GM12875 (cell line): Measurements from ENCODE around the gene ATP8B1.

Experiments used
- H3K4me3 ChIP-seq: one replicate; pipeline ENCODE4 v1.5.1; 2011; ENCODE audit warnings: low read depth, low read length, control low read depth
- TF ChIP-seq, protein P1 (sequence below): IDR thresholded peaks from 2 replicates; pipeline ENCODE4 v1.5.1; 2011; ENCODE audit warnings: low read depth, mild to moderate bottlenecking, control low read depth, inconsistent platforms, low read length, moderate library complexity, borderline replicate concordance; ENCODE audit not compliant: insufficient read depth

The ATP8B1 gene

DNA sequence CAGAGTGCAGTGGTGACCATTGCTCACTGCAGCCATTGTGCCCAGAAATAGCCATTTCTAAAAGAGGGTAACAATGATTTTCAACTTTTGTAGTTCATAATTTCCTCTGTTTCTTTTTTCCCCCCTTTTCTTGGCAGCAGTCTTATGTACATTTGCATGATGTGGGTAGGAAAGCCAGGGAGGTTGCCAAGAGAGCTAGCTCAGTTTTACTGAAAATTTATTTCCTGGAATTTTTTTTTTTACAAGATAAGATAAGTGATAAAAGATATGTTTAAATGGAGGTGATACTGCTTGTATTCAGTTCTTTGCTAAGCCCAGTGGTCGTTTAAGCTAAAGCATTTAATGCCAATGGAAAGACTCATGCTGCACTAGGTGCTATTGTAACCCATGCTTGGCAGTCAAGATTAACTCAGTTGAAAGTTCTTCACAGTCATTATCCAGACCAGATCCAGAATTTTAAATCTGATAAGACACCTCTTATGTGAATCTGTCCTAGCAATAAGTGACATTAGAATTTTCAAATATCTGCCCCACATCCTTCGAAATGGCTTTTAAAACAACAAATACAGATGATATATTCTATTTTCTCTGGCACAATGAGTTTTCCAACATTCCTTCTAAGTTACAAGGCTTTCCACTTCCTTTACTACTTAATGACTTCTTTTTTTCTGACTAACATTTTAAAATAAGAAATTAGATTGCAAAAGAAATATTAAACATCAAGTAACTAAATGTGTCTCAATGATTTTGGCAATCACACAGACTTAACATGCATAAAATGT lies 4.4 kb upstream of the ATP8B1 start:
- TF ChIP-seq, protein P1, sequence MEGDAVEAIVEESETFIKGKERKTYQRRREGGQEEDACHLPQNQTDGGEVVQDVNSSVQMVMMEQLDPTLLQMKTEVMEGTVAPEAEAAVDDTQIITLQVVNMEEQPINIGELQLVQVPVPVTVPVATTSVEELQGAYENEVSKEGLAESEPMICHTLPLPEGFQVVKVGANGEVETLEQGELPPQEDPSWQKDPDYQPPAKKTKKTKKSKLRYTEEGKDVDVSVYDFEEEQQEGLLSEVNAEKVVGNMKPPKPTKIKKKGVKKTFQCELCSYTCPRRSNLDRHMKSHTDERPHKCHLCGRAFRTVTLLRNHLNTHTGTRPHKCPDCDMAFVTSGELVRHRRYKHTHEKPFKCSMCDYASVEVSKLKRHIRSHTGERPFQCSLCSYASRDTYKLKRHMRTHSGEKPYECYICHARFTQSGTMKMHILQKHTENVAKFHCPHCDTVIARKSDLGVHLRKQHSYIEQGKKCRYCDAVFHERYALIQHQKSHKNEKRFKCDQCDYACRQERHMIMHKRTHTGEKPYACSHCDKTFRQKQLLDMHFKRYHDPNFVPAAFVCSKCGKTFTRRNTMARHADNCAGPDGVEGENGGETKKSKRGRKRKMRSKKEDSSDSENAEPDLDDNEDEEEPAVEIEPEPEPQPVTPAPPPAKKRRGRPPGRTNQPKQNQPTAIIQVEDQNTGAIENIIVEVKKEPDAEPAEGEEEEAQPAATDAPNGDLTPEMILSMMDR = no peak
- no peak overlapping the region for H3K4me3 ChIP-seq

DNA sequence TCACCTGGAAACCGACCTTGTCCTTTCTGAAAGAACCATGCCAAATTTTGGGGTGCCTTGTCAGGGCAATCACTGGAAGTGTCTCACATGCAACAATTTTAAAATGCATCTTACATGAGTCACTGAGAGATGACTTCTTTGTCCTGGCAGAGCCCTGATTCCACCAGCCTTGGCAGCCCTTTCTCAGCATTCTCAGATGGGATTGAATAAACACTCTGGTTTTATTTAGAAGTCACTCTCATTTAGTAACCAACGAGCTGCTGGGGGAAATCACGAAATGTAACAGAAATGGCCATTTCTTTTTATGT lies 3.8 kb upstream of the ATP8B1 start:
- H3K4me3 ChIP-seq = no peak overlapping the region
- TF ChIP-seq, protein P1 = no peak

DNA sequence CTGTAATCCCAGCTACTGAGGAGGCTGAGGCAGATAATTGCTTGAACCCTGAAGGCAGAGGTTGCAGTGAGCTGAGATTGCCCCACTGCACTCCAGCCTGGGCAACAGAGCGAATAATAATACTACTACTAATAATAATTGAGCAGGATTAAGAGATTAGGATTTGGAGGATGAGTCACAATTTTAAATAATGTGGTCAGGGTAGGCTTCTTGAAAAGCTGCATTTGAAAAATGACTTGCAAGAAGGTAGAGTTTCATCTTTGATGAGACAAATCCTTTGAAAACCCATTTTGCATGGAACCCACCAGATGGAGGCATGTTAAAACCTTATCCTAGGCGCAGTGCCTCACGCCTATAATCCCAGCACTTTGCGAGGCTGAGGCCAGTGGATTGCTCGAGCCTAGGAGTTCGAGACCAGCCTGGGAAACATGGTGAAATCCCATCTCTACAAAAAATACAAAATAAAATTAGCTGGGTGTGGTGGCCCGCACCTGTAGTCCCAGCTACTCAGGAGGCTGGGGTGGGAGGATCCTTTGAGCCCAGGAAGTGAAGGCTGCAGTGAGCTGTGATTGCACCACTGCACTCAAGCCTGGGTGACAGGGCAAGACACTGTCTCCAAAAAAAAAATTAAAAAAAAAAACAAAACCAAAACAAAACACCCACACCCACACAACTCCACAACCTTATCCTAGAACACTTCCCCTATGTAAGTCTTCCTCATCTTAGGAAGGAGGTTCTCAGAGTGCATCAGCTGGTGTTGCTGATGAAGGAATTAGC lies 3.3 kb upstream of the ATP8B1 start:
- H3K4me3 ChIP-seq = no peak overlapping the region

DNA sequence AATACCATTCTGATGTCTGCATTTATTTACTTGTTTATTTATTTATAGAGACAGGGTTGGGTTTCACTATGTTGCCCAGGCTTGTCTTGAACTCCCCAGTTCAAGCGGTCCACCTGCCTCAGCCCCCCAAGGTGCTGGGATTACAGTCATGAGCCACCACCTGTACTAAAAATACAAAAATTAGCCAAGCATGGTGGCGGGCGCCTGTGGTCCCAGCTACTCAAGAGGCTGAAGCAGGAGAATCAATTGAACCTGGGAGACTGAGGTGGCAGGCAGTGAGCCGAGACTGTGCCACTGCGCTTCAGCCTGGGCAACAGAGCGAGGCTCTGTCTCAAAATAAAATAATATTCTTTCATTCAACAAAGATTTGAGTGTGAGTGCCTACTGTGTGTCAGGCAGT lies 2.0 kb upstream of the ATP8B1 start:
- no peak overlapping the region for H3K4me3 ChIP-seq
- TF ChIP-seq, protein P1 = no peak

More for the DNA sequence above, 3.3 kb upstream of the ATP8B1 start:
- TF ChIP-seq, protein P1 = no peak

DNA sequence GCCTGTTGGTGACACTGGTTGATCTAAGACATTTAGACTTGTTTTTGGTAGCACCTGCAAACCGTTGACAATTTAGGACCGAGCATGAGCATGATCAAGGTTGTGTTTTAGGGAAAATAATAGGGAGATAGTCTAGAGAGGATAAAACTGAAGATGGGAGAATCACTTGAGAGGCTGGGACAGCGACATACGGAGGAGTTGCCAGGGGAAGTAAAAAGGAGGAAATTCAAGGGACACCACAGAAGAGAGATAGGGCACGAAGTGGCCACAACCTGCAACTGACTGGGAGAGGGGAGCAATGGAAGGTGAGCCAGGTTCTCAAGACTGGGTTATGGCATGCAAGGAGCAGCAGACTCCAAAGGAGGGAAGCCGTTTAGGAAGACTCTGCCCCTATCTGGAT lies 1.4 kb upstream of the ATP8B1 start:
- H3K4me3 ChIP-seq = no peak overlapping the region
- TF ChIP-seq, protein P1 = no peak

DNA sequence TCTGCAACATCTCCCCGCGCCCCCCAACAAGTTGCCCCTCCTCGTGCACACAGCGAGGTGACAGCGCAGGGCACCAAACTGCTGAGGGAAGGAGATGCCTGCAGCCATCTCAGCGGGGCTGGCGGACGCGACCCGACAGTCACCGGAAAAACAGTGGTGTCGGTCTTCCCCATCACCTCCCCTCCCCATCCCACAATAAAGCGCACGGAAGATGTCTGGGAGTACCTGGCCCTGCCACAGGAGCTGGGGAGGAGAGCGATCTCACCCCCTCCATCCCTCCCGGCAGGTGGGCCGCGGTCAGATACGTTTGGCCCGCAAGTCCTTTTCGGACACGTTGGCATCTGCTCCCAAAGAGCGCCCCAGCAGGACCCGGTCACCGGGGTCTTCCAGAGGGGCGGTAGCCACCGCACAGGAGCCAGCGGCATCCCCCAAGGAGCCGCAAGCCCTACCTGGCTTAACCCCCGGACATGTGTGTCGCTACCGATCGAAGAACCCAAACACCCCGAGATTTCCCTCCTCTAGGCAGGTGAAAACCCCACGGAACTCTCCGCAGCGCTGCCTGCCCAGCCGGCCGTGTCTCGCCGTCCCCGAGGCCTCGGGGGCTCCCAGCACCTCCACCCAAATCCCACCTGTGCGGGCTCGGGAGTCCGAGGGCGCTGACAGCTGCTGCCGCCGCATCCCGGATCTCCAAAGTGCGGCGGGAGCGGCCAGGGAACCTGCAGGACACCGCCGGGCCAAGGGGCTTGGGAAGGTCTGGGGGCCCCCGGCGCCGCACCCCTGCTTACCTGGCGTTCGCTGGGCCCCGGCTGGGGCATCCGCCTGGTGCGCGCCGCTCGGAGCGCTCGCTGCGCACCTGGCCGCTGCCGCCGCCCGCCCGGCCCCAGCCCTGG lies 657 bp downstream of the ATP8B1 start:
- no peak overlapping the region for H3K4me3 ChIP-seq
- TF ChIP-seq, protein P1 = no peak
